Mesenteric fat pad (tissue), 1 donor: Measurements from ENCODE around the gene FOXN3. TPM values are rescaled to one million over a fixed set of nuclear protein-coding genes. Genes with fewer than 3 reads are reported as not detected.

ENCODE experiments used
- DNase-seq: peaks from one replicate; pipeline ENCODE4 v3.0.0-alpha.2; 2020; ENCODE audit warnings: low spot score
- total RNA-seq: library from RNA; stranded (reverse); fragmentation: NEBNext Ultra II Directional; extraction: Animal tissue kit (Norgen Biotek cat#: 25700); gene quantifications from one replicate; pipeline ENCODE4 v1.2.1, GENCODE V29; 2021
- donor health status: DM: yes; HTN: yes; CAD: no.

Gene FOXN3
- total RNA-seq, 1 donor from 2014 or later = 136 TPM

DNA sequence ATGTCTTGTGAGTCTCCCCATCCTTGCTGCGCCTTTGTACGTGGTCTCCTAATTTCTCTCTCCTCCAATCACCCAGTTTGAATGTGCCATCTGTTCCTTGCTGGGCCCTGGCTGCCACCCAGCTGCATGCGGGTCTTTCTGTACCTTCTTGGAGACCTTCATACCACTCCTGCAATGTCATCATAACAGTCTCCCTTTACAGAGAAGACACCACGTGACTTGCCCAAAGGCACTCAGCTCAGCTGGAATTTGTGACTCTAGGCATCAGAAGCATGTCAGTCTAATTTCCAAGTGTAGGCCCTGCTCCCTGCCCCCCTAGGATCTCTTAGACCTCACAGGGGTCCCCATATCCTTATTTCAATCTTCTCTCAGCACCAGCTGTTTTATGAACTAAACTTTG lies 308.4 kb downstream of the FOXN3 start:
- DNase-seq = no peak

DNA sequence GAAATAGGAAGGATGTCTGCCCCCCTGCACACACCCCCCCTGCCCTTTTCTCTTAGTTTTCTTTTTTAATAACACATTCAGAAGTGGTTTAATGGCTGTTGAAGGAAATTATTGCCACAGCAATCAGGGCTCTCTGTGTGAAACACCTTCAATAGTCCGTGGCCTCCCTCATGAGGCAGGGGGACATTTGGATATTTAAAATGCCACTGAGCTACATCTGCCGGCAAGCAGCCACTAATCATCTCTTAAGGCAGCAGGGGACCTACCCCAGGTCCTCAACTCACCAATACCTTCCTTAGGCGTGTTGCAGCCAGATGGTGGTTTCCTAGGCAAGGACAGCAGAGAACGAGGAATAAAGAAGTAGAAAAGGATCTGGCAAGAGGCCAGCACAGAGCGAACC lies 309.4 kb downstream of the FOXN3 start:
- DNase-seq = no peak
